Uterus (tissue), 4 donors: ENCODE results near the gene TMEM218. TPM values are rescaled to one million over a fixed set of nuclear protein-coding genes. Genes with fewer than 3 reads are reported as not detected.

Source experiments
- DNase-seq, 2 donors: peaks; one replicate each; pipeline ENCODE4 v3.0.0-alpha.2; 2019 to 2020
- H3K27ac ChIP-seq, 2 donors: fragments of 200-600 bp; sonication (generic); 1 replicate in 1 of 2; 2 replicates in 1 of 2; pipeline ENCODE4 v1.5.1; 2016 to 2018
- H3K27me3 ChIP-seq, 2 donors: fragments of 200-600 bp; sonication (generic); one replicate each; pipeline ENCODE4 v1.5.1; 2018 to 2019; ENCODE audit warnings: control low read depth in 1 of 2
- H3K36me3 ChIP-seq, 2 donors: fragments of 200-600 bp; sonication (generic); one replicate each; pipeline ENCODE4 v1.5.1; 2019; ENCODE audit warnings: control low read depth in 1 of 2
- H3K4me1 ChIP-seq, 2 donors: fragments of 200-600 bp; sonication (generic); one replicate each; pipeline ENCODE4 v1.5.1; 2018 to 2019; ENCODE audit warnings: control low read depth in 1 of 2
- H3K4me3 ChIP-seq, 2 donors: fragments of 200-600 bp; sonication (generic); 1 replicate in 1 of 2; 2 replicates in 1 of 2; pipeline ENCODE4 v1.5.1; 2018 to 2019; ENCODE audit warnings: mild to moderate bottlenecking in 1 of 2
- H3K9me3 ChIP-seq, 2 donors: fragments of 200-600 bp; sonication (generic); one replicate each; pipeline ENCODE4 v1.5.1; 2019; ENCODE audit warnings: control low read depth in 1 of 2
- POLR2A ChIP-seq, 2 donors: fragments of 450-650 bp; IDR thresholded peaks; one replicate each; pipeline ENCODE4 v1.6.1; 2016; ENCODE audit warnings: antibody characterized with exemption in 2 of 2, mild to moderate bottlenecking in 1 of 2, moderate library complexity in 1 of 2
- intact Hi-C: fragments of 100-400 bp; cut with DNase I; formaldehyde crosslinking; loops from one replicate; pipeline ENCODE4 v1.15.1; 2023; ENCODE audit warnings: low total_unique reads
- total RNA-seq, 4 donors: library from RNA; depleted of rRNA in 3 of 4; stranded (reverse); fragments of >200 nt in 3 of 4; gene quantifications; one replicate each; pipeline versions ENCODE4 v1.1.0 to v1.2.4, GENCODE V29; 2014 to 2023
- TF ChIP-seq, protein P1 (sequence below), 4 experiments: fragments of 200-600 bp in 2 of 4; fragments of 450-650 bp in 2 of 4; sonication (generic) in 2 of 4; IDR thresholded peaks; one replicate each; pipeline ENCODE4 v1.5.1; 2016 to 2019; ENCODE audit warnings: antibody characterized with exemption in 4 of 4, mild to moderate bottlenecking in 2 of 4, moderate library complexity in 1 of 4
- donor health status: DM: yes; HTN: yes; CAD: no.

TMEM218 gene
- total RNA-seq, 4 donors from 2014 or later, result 3.2 to 45.9 (median 12.0) TPM

GRCh38 chr11:125055107-125055715 is 56.2 kb downstream of the TMEM218 start:
- Histone ChIP-seq H3K4me3 (no peak overlapping the region), H3K9me3 (no peaks in the 10 kb centered on the region), H3K4me1 (no peaks in the 10 kb centered on the region), H3K36me3 (no peaks in the 10 kb centered on the region), H3K27me3 (no peaks in the 10 kb centered on the region), H3K27ac (no peak overlapping the region)
- intact Hi-C loops, result no loop called here
- no peak for DNase-seq
- TF ChIP-seq POLR2A (IDR thresholded peaks at IDR 0.05), result no peak
- TF ChIP-seq, protein P1, sequence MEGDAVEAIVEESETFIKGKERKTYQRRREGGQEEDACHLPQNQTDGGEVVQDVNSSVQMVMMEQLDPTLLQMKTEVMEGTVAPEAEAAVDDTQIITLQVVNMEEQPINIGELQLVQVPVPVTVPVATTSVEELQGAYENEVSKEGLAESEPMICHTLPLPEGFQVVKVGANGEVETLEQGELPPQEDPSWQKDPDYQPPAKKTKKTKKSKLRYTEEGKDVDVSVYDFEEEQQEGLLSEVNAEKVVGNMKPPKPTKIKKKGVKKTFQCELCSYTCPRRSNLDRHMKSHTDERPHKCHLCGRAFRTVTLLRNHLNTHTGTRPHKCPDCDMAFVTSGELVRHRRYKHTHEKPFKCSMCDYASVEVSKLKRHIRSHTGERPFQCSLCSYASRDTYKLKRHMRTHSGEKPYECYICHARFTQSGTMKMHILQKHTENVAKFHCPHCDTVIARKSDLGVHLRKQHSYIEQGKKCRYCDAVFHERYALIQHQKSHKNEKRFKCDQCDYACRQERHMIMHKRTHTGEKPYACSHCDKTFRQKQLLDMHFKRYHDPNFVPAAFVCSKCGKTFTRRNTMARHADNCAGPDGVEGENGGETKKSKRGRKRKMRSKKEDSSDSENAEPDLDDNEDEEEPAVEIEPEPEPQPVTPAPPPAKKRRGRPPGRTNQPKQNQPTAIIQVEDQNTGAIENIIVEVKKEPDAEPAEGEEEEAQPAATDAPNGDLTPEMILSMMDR (IDR thresholded peaks at IDR 0.05), result no peak

DNA sequence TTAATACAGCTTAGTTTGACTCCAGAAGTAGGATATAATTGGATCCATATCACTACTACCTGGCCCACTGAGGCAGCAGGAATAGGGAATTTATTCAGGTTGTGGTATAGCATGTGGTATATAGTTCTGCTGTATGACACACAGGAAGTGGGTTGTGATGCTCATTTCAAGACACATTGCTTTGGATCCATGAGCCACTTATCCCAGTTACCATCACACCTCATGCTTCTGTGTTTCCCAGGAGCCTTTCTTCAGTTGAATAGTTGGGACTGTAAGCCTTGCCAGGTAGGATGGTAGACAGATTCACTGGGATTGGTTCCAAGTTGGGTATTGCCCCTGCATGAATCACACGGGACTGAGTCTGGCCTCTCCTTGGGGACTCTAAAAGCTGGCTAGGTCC is 58.3 kb downstream of the TMEM218 start:
- DNase-seq, result no peak
- H3K9me3 ChIP-seq, result no peaks in the 10 kb centered on the region
- H3K4me3 ChIP-seq, result no peak overlapping the region
- no peaks in the 10 kb centered on the region for H3K36me3 ChIP-seq
- no peaks in the 10 kb centered on the region for H3K27me3 ChIP-seq
- TF ChIP-seq, protein P1 (IDR thresholded peaks at IDR 0.05), result no peak
- no peak for TF ChIP-seq POLR2A (IDR thresholded peaks at IDR 0.05)
- no peaks in the 10 kb centered on the region for H3K4me1 ChIP-seq
- H3K27ac ChIP-seq, result no peak overlapping the region
- intact Hi-C loops, result no loop called here

DNA sequence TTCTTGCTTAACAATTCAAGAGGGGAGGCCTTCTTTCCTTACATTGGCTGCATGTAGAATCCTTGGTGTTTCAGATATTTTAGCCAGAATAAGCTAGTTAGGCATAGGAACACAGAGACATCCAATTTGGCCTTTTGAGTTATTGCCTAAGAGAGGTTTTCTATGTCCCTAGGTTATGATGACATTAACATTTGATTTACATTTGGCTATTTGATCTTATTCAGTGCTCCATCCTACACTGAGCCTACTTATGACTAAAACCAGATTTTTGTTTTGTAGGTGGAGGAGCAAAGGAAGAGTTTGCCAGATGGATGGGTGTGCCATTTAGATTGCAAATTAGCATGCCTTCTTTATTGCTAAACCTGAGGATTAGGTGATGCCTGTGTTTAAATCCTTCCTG is 59.4 kb downstream of the TMEM218 start:
- Histone ChIP-seq H3K27ac (no peak overlapping the region), H3K9me3 (no peaks in the 10 kb centered on the region), H3K4me3 (no peak overlapping the region), H3K27me3 (no peaks in the 10 kb centered on the region), H3K36me3 (no peaks in the 10 kb centered on the region), H3K4me1 (no peaks in the 10 kb centered on the region)
- DNase-seq, result no peak
- intact Hi-C loops, result no loop called here
- TF ChIP-seq, protein P1 (IDR thresholded peaks at IDR 0.05), result no peak
- TF ChIP-seq POLR2A (IDR thresholded peaks at IDR 0.05), result no peak

DNA sequence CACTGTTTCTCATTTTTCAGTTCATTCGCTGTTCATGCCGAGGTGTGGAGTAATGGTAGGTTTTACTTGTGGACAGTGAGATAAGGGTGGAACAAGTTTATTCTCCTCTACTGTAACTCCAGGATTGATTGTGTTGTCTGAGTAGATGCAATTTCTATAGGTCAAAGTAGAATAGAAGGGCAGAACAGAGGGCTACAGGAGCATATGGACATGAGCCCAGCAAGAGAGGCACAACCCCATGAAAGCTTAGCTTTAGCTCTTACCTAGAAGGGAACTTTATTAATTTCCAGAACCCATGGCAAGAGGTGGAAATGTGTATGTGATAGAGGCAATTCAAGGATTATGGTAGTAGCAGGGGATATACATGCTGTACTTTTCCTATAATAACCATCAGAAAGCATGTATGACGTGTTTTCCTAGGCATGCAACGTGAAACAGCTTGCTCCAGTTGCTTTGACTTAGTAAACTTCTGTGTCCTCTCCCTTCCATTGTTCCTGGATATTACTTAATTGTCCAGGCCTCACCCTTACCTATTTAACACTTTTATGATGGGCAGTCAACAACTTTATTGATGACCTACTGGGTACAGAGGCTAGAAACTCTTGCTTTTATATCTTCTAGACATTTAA is 62.1 kb downstream of the TMEM218 start:
- H3K4me1 ChIP-seq, result no peaks in the 10 kb centered on the region
- no peak for DNase-seq
- no peak overlapping the region for H3K4me3 ChIP-seq
- TF ChIP-seq, protein P1 (IDR thresholded peaks at IDR 0.05), result no peak
- no peak for TF ChIP-seq POLR2A (IDR thresholded peaks at IDR 0.05)
- H3K9me3 ChIP-seq, result no peaks in the 10 kb centered on the region
- H3K27ac ChIP-seq, result no peak overlapping the region
- no peaks in the 10 kb centered on the region for H3K27me3 ChIP-seq
- intact Hi-C loops, result no loop called here
- no peaks in the 10 kb centered on the region for H3K36me3 ChIP-seq

Other genes with a start within 250 kb of the TMEM218 start
- 10 to 100 TPM in 2 of 4 donors, 1 to 10 TPM in 2; 7.1 to 21.8 (median 11.1) TPM for gene ROBO3, start 246.2 kb downstream of the TMEM218 start, total RNA-seq
- 10 to 100 TPM; 11.2 to 96.6 (median 46.6) TPM for gene ROBO4, start 213.8 kb downstream of the TMEM218 start, total RNA-seq
- not detected for gene HEPN1, start 192.4 kb downstream of the TMEM218 start, total RNA-seq
- not detected for gene HEPACAM, start 175.6 kb downstream of the TMEM218 start, total RNA-seq
- 1 to 10 TPM in 3 of 4 donors, under 1 TPM in 1; under 0.01 to 3.5 (median 1.7) TPM for gene CCDC15, start 157.4 kb downstream of the TMEM218 start, total RNA-seq
- gene SLC37A2, start 48.3 kb downstream of the TMEM218 start, total RNA-seq, result 1 to 10 TPM in 2 of 4 donors, under 1 TPM in 2; 0.26 to 4.1 (median 0.86) TPM
- gene PKNOX2, start 53.1 kb upstream of the TMEM218 start, total RNA-seq, result 10 to 100 TPM in 1 of 4 donors, 1 to 10 TPM in 2, under 1 TPM in 1; 0.29 to 22.7 (median 3.3) TPM